Testis (tissue), 2 donors: ENCODE results near the gene IRF7.

Experiments
- CTCF ChIP-seq, 3 experiments: fragments of 450-650 bp in 2 of 3; fragments of 200-600 bp in 1 of 3; sonication (generic) in 1 of 3; IDR thresholded peaks; one replicate each; pipeline ENCODE4 v1.5.1; 2016 to 2019; ENCODE audit warnings: antibody characterized with exemption in 3 of 3, mild to moderate bottlenecking in 2 of 3, moderate library complexity in 1 of 3
- POLR2A ChIP-seq: fragments of 450-650 bp; IDR thresholded peaks from one replicate; pipeline ENCODE4 v1.6.1; 2017; ENCODE audit warnings: antibody characterized with exemption, mild to moderate bottlenecking, moderate library complexity

- no peak for TF ChIP-seq CTCF (IDR thresholded peaks at IDR 0.05)
- no peak for TF ChIP-seq POLR2A
Measured at GRCh38 chr11:638631-639331, 23.0 kb upstream of the IRF7 start.
